PC-3 (cell line): ENCODE data around the gene CFC1B. TPM values are rescaled to one million over a fixed set of nuclear protein-coding genes. Genes with fewer than 3 reads are reported as not detected.

ENCODE experiments used
- total RNA-seq: library from RNA; depleted of rRNA; stranded (reverse); fragments of >200 nt; gene quantifications from 2 replicates; pipeline ENCODE4 v1.2.3, GENCODE V29; 2014; rRNA removed

CFC1B gene
- total RNA-seq, 1 experiment from 2014 or later = not detected

Other genes starting within 250 kb of the CFC1B start
- gene IMP4, start 178.3 kb upstream of the CFC1B start, total RNA-seq = 203 and 207 TPM in 2 replicates
- gene PTPN18, start 165.2 kb upstream of the CFC1B start, total RNA-seq = 27.1 and 33.5 TPM in 2 replicates
- not detected in 2 replicates for gene POTEI, start 11.9 kb upstream of the CFC1B start, total RNA-seq
- not detected in 2 replicates for gene CFC1, start 78.4 kb downstream of the CFC1B start, total RNA-seq
- not detected in 2 replicates for gene POTEJ, start 90.2 kb downstream of the CFC1B start, total RNA-seq
- not detected in 2 replicates for gene GPR148, start 207.8 kb downstream of the CFC1B start, total RNA-seq
- not detected in 2 replicates for gene AMER3, start 234.3 kb downstream of the CFC1B start, total RNA-seq